ENCODE data around the gene PADI1.

DNA sequence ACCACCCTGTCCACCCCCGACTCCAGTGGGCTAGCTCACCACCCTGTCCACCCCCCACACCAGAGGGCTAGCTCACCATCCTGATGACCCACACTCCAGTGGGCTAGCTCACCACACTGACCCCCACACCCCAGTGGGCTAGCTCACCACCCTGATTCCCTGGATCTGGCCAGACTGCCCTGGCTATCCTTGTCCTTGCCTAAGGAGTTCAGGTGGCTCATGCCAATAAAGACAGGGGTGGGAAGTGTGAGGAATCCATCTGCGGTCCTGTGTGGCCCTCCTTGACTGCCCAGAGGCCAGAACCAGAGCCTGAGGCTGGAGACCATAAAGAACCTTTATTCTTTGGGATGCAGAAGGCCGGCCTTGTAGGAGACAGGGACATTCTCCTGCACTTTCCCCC is 3.6 kb downstream of the PADI1 start:
- no peak for TF ChIP-seq TARDBP (IDR thresholded peaks at IDR 0.05)
- no peak for TF ChIP-seq LEF1 (IDR thresholded peaks at IDR 0.05; ENCODE audit: borderline replicate concordance)
- no peak for TF ChIP-seq L3MBTL2 (conservative IDR thresholded peaks at IDR 0.05)
- TF ChIP-seq ARNT (IDR thresholded peaks at IDR 0.05), result no peak
- no peak for TF ChIP-seq FOXA1 (IDR thresholded peaks at IDR 0.05)
- TF ChIP-seq NFRKB (IDR thresholded peaks at IDR 0.05), result no peak
- no peak for TF ChIP-seq FOXK2 (IDR thresholded peaks at IDR 0.05)
- no peak for TF ChIP-seq ELF4 (IDR thresholded peaks at IDR 0.05)
- no peak for TF ChIP-seq BHLHE40 (IDR thresholded peaks at IDR 0.05; ENCODE audit: borderline replicate concordance)
- no peak for TF ChIP-seq SUZ12 (IDR thresholded peaks at IDR 0.05)
- TF ChIP-seq FOXM1 (IDR thresholded peaks at IDR 0.05; ENCODE audit: borderline replicate concordance), result no peak
- TF ChIP-seq SP1 (IDR thresholded peaks at IDR 0.05), result no peak
